ENCODE measurements around the gene KASH5.
A peak's percentile ranks its signal among the peaks of the same experiment; 100 is the strongest.

KASH5 gene

DNA sequence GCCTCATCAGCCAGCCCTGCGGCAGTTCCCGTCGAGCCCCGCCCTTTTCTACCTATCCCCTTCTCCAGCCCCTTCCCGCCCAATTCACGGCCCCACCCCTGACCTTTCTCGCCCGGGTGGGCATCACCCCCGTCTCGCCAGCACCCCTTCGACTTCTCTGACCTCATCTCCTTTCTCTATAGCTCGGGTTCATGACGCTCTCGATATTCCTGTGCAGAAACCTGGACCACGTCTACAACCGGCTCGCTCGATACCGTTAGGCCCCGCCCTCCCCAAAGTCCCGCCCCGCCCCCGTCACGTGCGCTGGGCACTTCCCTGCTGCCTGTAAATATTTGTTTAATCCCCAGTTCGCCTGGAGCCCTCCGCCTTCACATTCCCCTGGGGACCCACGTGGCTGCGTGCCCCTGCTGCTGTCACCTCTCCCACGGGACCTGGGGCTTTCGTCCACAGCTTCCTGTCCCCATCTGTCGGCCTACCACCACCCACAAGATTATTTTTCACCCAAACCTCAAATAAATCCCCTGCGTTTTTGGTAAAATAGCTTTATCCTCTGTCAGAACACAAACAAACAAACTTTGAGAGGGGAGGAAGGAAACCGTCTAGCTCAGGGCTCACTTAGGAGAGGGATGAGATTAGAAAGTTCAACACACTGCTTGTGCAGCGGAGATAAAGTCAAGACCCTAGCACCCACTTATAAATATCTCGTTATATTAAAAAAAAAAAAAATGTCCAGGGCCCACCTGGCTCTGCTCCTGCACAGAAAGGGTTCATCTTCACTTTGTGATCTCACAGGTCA is 47.8 kb upstream of the KASH5 start:
- peaks cover 13% of the 10 kb centered on the region; the same call in 1 of the 2 replicates for H3K79me2 ChIP-seq (ENCODE audit: insufficient read depth, low read length)
- peak overlapping the region; percentile 35 for H3K4me3 ChIP-seq (ENCODE audit: low read length, poor library complexity, severe bottlenecking)
- H3K27me3 ChIP-seq (ENCODE audit: insufficient read depth, low read length, poor library complexity, severe bottlenecking) = no peaks in the 10 kb centered on the region
- H3F3A ChIP-seq (ENCODE audit: low read depth) = 0 out of 2 replicates have a peak, but pooled peaks cover 5% of the 10 kb centered on the region
- no peaks in the 10 kb centered on the region for H3K9me3 ChIP-seq (ENCODE audit: insufficient read depth, low read depth, low read length)
- TF ChIP-seq, protein P1, sequence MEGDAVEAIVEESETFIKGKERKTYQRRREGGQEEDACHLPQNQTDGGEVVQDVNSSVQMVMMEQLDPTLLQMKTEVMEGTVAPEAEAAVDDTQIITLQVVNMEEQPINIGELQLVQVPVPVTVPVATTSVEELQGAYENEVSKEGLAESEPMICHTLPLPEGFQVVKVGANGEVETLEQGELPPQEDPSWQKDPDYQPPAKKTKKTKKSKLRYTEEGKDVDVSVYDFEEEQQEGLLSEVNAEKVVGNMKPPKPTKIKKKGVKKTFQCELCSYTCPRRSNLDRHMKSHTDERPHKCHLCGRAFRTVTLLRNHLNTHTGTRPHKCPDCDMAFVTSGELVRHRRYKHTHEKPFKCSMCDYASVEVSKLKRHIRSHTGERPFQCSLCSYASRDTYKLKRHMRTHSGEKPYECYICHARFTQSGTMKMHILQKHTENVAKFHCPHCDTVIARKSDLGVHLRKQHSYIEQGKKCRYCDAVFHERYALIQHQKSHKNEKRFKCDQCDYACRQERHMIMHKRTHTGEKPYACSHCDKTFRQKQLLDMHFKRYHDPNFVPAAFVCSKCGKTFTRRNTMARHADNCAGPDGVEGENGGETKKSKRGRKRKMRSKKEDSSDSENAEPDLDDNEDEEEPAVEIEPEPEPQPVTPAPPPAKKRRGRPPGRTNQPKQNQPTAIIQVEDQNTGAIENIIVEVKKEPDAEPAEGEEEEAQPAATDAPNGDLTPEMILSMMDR (conservative IDR thresholded peaks at IDR 0.05; ENCODE audit: low read length) = no peak
- TF ChIP-seq EZH2phosphoT487 (IDR thresholded peaks at IDR 0.05; ENCODE audit: borderline replicate concordance) = no peak
- no peaks in the 10 kb centered on the region for H4K20me1 ChIP-seq (ENCODE audit: insufficient read depth, low read length, poor library complexity, severe bottlenecking)
- no peak overlapping the region for H3K9ac ChIP-seq (ENCODE audit: low read depth, low read length, poor library complexity, severe bottlenecking)
- no peaks in the 10 kb centered on the region for H3K36me3 ChIP-seq (ENCODE audit: insufficient read depth, low read length)
- no peak overlapping the region for H2AFZ ChIP-seq (ENCODE audit: low read length)
- peaks cover 20% of the 10 kb centered on the region for H3K4me1 ChIP-seq (ENCODE audit: insufficient read depth, low read length, poor library complexity, severe bottlenecking)
- H3K4me2 ChIP-seq (ENCODE audit: low read depth, low read length, poor library complexity, severe bottlenecking) = peak overlapping the region; percentile 61
- H3K9me2 ChIP-seq (replicated peaks; ENCODE audit: low read depth, low read length) = no peaks in the 10 kb centered on the region

DNA sequence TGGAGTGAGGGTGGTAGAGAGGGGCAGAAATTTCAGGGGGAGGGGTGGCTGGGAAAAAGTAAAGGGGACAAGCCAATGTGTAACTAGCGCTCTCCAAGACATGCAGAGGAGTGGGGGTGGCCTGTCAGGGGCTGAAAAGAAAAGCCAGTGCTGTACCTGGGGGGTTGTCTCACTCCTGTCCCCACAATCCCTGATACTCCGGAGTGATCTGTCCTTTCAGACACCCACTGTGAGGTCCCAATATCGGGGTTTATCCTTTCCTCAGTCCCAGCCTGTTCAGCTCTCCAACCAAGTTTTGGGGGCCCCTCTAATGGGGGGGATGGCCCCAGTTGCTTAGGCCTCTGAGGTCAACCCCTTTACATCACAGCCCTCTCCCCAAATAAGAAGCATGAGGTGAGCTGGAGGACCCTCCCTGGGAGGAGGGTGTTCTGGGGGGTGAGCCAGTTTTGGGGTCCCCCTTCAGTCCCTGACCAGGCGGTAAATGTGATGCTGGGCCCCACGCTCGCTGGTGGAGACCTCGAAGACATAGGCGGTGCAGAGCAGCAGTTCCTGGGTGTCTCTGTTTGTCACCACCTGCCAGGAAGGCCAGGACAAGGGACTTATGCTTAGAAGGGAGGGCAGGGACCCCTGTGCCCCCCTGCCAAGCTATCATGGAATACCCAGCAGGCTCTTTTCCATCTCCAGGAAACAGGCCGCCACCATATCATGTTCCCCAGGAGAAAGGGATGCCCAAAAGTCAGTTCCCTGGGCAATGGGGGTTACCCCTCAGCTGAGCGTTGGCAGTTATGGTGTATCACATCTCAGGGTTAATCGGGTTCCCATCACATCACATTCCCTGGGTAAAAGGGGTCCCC is 47.0 kb upstream of the KASH5 start:
- Histone ChIP-seq H3F3A (ENCODE audit: low read depth) (0 out of 2 replicates have a peak, but pooled peaks cover 5% of the 10 kb centered on the region), H3K79me2 (ENCODE audit: insufficient read depth, low read length) (peaks cover 6% of the 10 kb centered on the region; the same call in 1 of the 2 replicates), H3K27me3 (ENCODE audit: insufficient read depth, low read length, poor library complexity, severe bottlenecking) (no peaks in the 10 kb centered on the region), H3K4me2 (ENCODE audit: low read depth, low read length, poor library complexity, severe bottlenecking) (peak overlapping the region; percentile 61), H4K20me1 (ENCODE audit: insufficient read depth, low read length, poor library complexity, severe bottlenecking) (no peaks in the 10 kb centered on the region), H2AFZ (ENCODE audit: low read length) (no peak overlapping the region), H3K9me2 (replicated peaks; ENCODE audit: low read depth, low read length) (no peaks in the 10 kb centered on the region), H3K4me1 (ENCODE audit: insufficient read depth, low read length, poor library complexity, severe bottlenecking) (peaks cover 17% of the 10 kb centered on the region), H3K9ac (ENCODE audit: low read depth, low read length, poor library complexity, severe bottlenecking) (no peak overlapping the region), H3K9me3 (ENCODE audit: insufficient read depth, low read depth, low read length) (no peaks in the 10 kb centered on the region), H3K4me3 (ENCODE audit: low read length, poor library complexity, severe bottlenecking) (peak overlapping the region; percentile 35), H3K36me3 (ENCODE audit: insufficient read depth, low read length) (no peaks in the 10 kb centered on the region)
- TF ChIP-seq, protein P1 (conservative IDR thresholded peaks at IDR 0.05; ENCODE audit: low read length) = no peak
- no peak for TF ChIP-seq EZH2phosphoT487 (IDR thresholded peaks at IDR 0.05; ENCODE audit: borderline replicate concordance)

DNA sequence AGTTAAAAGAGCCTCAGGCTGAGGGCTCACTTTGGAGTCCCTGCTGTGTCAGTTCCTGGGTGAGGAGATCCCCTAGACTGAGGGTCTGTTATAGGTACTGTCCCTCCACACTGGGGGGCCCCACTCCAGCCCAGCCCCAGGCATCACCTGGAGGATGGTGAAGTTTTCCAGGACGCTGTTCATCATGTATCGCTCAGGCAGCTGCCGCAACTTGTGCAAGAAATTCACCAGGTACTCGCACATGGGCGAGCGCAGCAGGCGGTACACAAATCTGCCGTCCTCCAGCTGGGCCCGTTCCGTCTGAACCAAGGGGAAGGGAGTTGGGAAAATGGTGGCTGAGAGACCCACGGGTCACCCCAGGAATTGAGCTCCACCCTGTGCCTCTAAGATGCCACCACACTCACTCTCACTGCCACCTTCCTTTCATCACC is 45.7 kb upstream of the KASH5 start:
- Histone ChIP-seq H3K9me3 (ENCODE audit: insufficient read depth, low read depth, low read length) (no peaks in the 10 kb centered on the region), H3F3A (ENCODE audit: low read depth) (0 out of 2 replicates have a peak, but pooled peaks cover 5% of the 10 kb centered on the region), H3K36me3 (ENCODE audit: insufficient read depth, low read length) (no peaks in the 10 kb centered on the region), H3K9me2 (replicated peaks; ENCODE audit: low read depth, low read length) (no peaks in the 10 kb centered on the region), H3K4me2 (ENCODE audit: low read depth, low read length, poor library complexity, severe bottlenecking) (no peak overlapping the region), H3K79me2 (ENCODE audit: insufficient read depth, low read length) (no peaks in the 10 kb centered on the region), H3K27me3 (ENCODE audit: insufficient read depth, low read length, poor library complexity, severe bottlenecking) (no peaks in the 10 kb centered on the region), H2AFZ (ENCODE audit: low read length) (no peak overlapping the region), H3K4me3 (ENCODE audit: low read length, poor library complexity, severe bottlenecking) (no peak overlapping the region), H4K20me1 (ENCODE audit: insufficient read depth, low read length, poor library complexity, severe bottlenecking) (no peaks in the 10 kb centered on the region), H3K4me1 (ENCODE audit: insufficient read depth, low read length, poor library complexity, severe bottlenecking) (peaks cover 17% of the 10 kb centered on the region), H3K9ac (ENCODE audit: low read depth, low read length, poor library complexity, severe bottlenecking) (no peak overlapping the region)
- TF ChIP-seq, protein P1 (conservative IDR thresholded peaks at IDR 0.05; ENCODE audit: low read length) = no peak
- no peak for TF ChIP-seq EZH2phosphoT487 (IDR thresholded peaks at IDR 0.05; ENCODE audit: borderline replicate concordance)

Data from Loucy (cell line).